ENCODE measurements around the gene VMAC. TPM values are rescaled to one million over a fixed set of nuclear protein-coding genes. Genes with fewer than 3 reads are reported as not detected.

The VMAC gene
- total and polyA plus RNA-seq, 9 of the 15 experiments (the other 6 are each of a cell fraction or from before 2014, with no cell fraction given) = 0.03 to 3.4 (median 1.1) TPM

GRCh38 chr19:5891572-5891937 lies 13.1 kb upstream of the VMAC start:
- Histone ChIP-seq H3K79me2 (ENCODE audit: control insufficient read depth, insufficient read depth, low read length) (no peaks in the 10 kb centered on the region), H3K4me3 (no peak overlapping the region), H3K9me1 (ENCODE audit: control insufficient read depth, insufficient read depth, low read length) (peaks cover 5% of the 10 kb centered on the region), H3K4me1 (replicated peaks in 1 of 2; ENCODE audit: control insufficient read depth in 2 of 2, insufficient read depth in 2 of 2, low read length in 2 of 2) (peaks cover 16 to 57% of the 10 kb centered on the region in 2 experiments), H3K36me3 (ENCODE audit: control insufficient read depth, insufficient read depth, low read length) (peaks cover 17% of the 10 kb centered on the region; the same call in 1 of the 3 replicates), H2AFZ (ENCODE audit: low read depth, low read length) (no peak overlapping the region), H3K27ac (ENCODE audit: extremely low read depth, low read depth, low read length) (no peak overlapping the region), H3K9me3 (replicated peaks; ENCODE audit: control insufficient read depth, insufficient read depth, low read depth, low read length) (no peaks in the 10 kb centered on the region), H3K9ac (ENCODE audit: insufficient read depth in 1 of 2, low read depth in 2 of 2, low read length in 2 of 2) (no peak overlapping the region), H3K4me2 (ENCODE audit: insufficient read depth, low read length) (no peak overlapping the region), H3K27me3 (ENCODE audit: control insufficient read depth in 2 of 2, insufficient read depth in 2 of 2, low read length in 2 of 2) (no peaks in the 10 kb centered on the region), H4K20me1 (replicated peaks; ENCODE audit: control insufficient read depth, insufficient read depth, low read length) (peaks cover 25% of the 10 kb centered on the region)
- DNase-seq (ENCODE audit: extremely low read depth in 1 of 4, low spot score in 3 of 4) (no peak), ATAC-seq (no peak), FAIRE-seq (no peak)
- WGBS (ENCODE audit: insufficient coverage, low coverage, missing lambda C conversion rate) = 80% methylated on average over 4 of the region's 4 CpGs
- in situ Hi-C loops (cut with MboI) (loop anchor here (5.0 kb wide), 1 partner anchor 89 kb away; no protein-coding TSS in a partner anchor), intact Hi-C loops (cut with micrococcal nuclease) (no loop called here)
- ChIA-PET POLR2A (interaction anchor here (0.8 to 4.2 kb wide), 3 partner anchors 8 to 12 kb away, joined by 3 to 28 read pairs (median 7); partner anchors contain the start of genes NDUFA11 and VMAC), CTCF (ENCODE audit: low intra/inter-chr PET ratio) (interaction anchor here (0.8 to 3.9 kb wide), 2 partner anchors 86 to 118 kb away, joined by 11 to 48 read pairs; partner anchors contain the start of gene NRTN)
- no TSS peak for BruUV-seq (replicated peaks)
- TF ChIP-seq PTRF (tag; IDR thresholded peaks at IDR 0.05) (no peak), NFE2L1 (tag; IDR thresholded peaks at IDR 0.05; ENCODE audit: borderline replicate concordance, low read depth) (no peak), THAP12 (CRISPR knock-in tag; IDR thresholded peaks at IDR 0.05) (peak; percentile 20; the same call in 1 of the 2 replicates), RB1 (IDR thresholded peaks at IDR 0.05; ENCODE audit: low read depth) (no peak), NCOA4 (IDR thresholded peaks at IDR 0.05; ENCODE audit: partially characterized antibody) (no peak), ZSCAN32 (CRISPR knock-in tag; IDR thresholded peaks at IDR 0.05) (no peak), BRD4 (IDR thresholded peaks at IDR 0.05) (no peak), NFXL1 (CRISPR knock-in tag; IDR thresholded peaks at IDR 0.05) (no peak), POU5F1 (IDR thresholded peaks at IDR 0.05; ENCODE audit: borderline replicate concordance, low read depth, low read length, partially characterized antibody) (no peak), SUPT5H (IDR thresholded peaks at IDR 0.05) (peak; percentile 50; the same call in 1 of the 2 replicates), ZC3H11A (IDR thresholded peaks at IDR 0.05; ENCODE audit: low read depth, low read length) (no peak), TFAM (CRISPR knock-in tag; conservative IDR thresholded peaks at IDR 0.05) (no peak), POLR2A (conservative IDR thresholded peaks at IDR 0.05) (peak; percentile 41), ZNF436 (CRISPR knock-in tag; IDR thresholded peaks at IDR 0.05) (no peak), SIRT6 (IDR thresholded peaks at IDR 0.05; ENCODE audit: low read depth, low read length) (peak; percentile 74), ZNF639 (CRISPR knock-in tag; conservative IDR thresholded peaks at IDR 0.05 in 1 of 2, IDR thresholded peaks at IDR 0.05 in 1 of 2) (no peak), DPF2 (IDR thresholded peaks at IDR 0.05) (no peak), ZFP36 (IDR thresholded peaks at IDR 0.05; ENCODE audit: low read depth, low read length, partially characterized antibody) (peak; percentile 87), SMARCA4 (IDR thresholded peaks at IDR 0.05) (no peak), TARDBP (IDR thresholded peaks at IDR 0.05) (no peak), HEY1 (CRISPR knock-in tag; IDR thresholded peaks at IDR 0.05; ENCODE audit: borderline replicate concordance) (no peak)
